Amygdala (tissue), 56 donors: Measurements from ENCODE around the gene CTCFL.

Experiments
- DNase-seq, 56 donors: peaks; one replicate each; lab custom pipeline; 2025; lab: John Stamatoyannopoulos, UW

The CTCFL gene

GRCh38 chr20:57469418-57470211 lies 55.3 kb downstream of the CTCFL start:
- DNase-seq: no peak

GRCh38 chr20:57468523-57469417 lies 56.2 kb downstream of the CTCFL start:
- no peak for DNase-seq

- peak in 1 of 56 donors; percentile 13 for DNase-seq
Measured at GRCh38 chr20:57467742-57468141, 57.2 kb downstream of the CTCFL start.

- no peak for DNase-seq
Measured at GRCh38 chr20:57465943-57466342, 59.0 kb downstream of the CTCFL start.

- no peak for DNase-seq
Measured at GRCh38 chr20:57465486-57465885, 59.5 kb downstream of the CTCFL start.

- no peak for DNase-seq
Measured at GRCh38 chr20:57464642-57465211, 60.2 kb downstream of the CTCFL start.

- DNase-seq: no peak
Measured at GRCh38 chr20:57462781-57463180, 62.2 kb downstream of the CTCFL start.

- DNase-seq: no peak
Measured at GRCh38 chr20:57461726-57462125, 63.2 kb downstream of the CTCFL start.

GRCh38 chr20:57460781-57461465 lies 64.0 kb downstream of the CTCFL start:
- DNase-seq: no peak

GRCh38 chr20:57459897-57460296 lies 65.0 kb downstream of the CTCFL start:
- DNase-seq: no peak

GRCh38 chr20:57459278-57459677 lies 65.7 kb downstream of the CTCFL start:
- peak in 1 of 56 donors; percentile 43 for DNase-seq

- DNase-seq: peak in 39 of 56 donors; percentile 9 to 66 (median 30)
Measured at GRCh38 chr20:57458400-57459160, 66.4 kb downstream of the CTCFL start.

GRCh38 chr20:57457243-57458095 lies 67.5 kb downstream of the CTCFL start:
- DNase-seq: peak in 10 of 56 donors; percentile 16 to 59 (median 36)

GRCh38 chr20:57456116-57456515 lies 68.8 kb downstream of the CTCFL start:
- DNase-seq: no peak

GRCh38 chr20:57455386-57455785 lies 69.6 kb downstream of the CTCFL start:
- DNase-seq: no peak

- no peak for DNase-seq
Measured at GRCh38 chr20:57451795-57452661, 72.9 kb downstream of the CTCFL start.

GRCh38 chr20:57451431-57451794 lies 73.5 kb downstream of the CTCFL start:
- DNase-seq: no peak

- no peak for DNase-seq
Measured at GRCh38 chr20:57450931-57451330, 74.0 kb downstream of the CTCFL start.
